Skeletal muscle satellite cell (primary cell): ENCODE data around the gene RPL22.

ENCODE experiments used
- H3K27me3 ChIP-seq: 2 replicates; pipeline ENCODE4 v1.7.0; 2013; ENCODE audit warnings: low read length; ENCODE audit not compliant: control insufficient read depth, insufficient read depth
- H3K36me3 ChIP-seq: 2 replicates; pipeline ENCODE4 v1.7.0; 2013; ENCODE audit warnings: mild to moderate bottlenecking, control low read depth, low read length; ENCODE audit not compliant: insufficient read depth
- H3K4me1 ChIP-seq: 2 replicates; pipeline ENCODE4 v1.7.0; 2013; ENCODE audit warnings: low read length; ENCODE audit not compliant: control insufficient read depth, insufficient read depth
- H3K4me2 ChIP-seq: 2 replicates; pipeline ENCODE4 v1.7.0; 2013; ENCODE audit warnings: mild to moderate bottlenecking, low read length
- H3K4me3 ChIP-seq: 2 replicates; pipeline ENCODE4 v1.7.0; 2013; ENCODE audit warnings: low read length
- H3K9ac ChIP-seq: 2 replicates; pipeline ENCODE4 v1.7.0; 2013; ENCODE audit warnings: mild to moderate bottlenecking, low read depth, low read length, moderate library complexity
- H3K9me3 ChIP-seq: replicated peaks from 2 replicates; pipeline ENCODE4 v1.7.0; 2013; ENCODE audit warnings: mild to moderate bottlenecking, control low read depth, low read length

Gene RPL22

GRCh38 chr1:6166655-6167390, 32.6 kb downstream of the RPL22 start:
- Histone ChIP-seq H3K4me2 (no peak overlapping the region), H3K36me3 (no peaks in the 10 kb centered on the region), H3K9me3 (no peaks in the 10 kb centered on the region), H3K27me3 (peaks cover 68% of the 10 kb centered on the region), H3K4me3 (no peak overlapping the region), H3K9ac (no peak overlapping the region), H3K4me1 (peaks cover 11% of the 10 kb centered on the region)

DNA sequence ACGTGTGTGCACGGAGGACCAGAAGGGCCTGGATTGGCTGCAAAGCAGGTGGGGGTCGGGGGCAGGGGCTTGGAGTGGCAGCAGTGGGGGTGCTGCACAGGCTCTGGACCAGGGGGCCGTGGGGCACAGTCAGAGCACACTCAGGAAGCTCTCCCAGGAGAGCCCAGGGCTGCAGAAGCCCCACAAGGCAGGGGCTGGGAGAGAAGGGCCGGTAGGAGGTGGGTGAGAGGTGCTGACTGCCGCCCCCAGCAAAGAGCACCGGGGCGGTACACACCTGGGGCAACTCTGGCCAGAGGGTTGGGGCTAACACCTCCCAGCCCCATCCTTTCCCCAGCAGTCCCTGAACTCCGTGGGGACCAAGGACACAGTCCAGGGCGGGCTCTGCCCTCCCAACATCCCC, 33.2 kb downstream of the RPL22 start:
- Histone ChIP-seq H3K4me3 (no peak overlapping the region), H3K9ac (no peak overlapping the region), H3K4me2 (no peak overlapping the region), H3K9me3 (no peaks in the 10 kb centered on the region), H3K4me1 (peaks cover 8% of the 10 kb centered on the region), H3K27me3 (peaks cover 70% of the 10 kb centered on the region), H3K36me3 (no peaks in the 10 kb centered on the region)

GRCh38 chr1:6165441-6165985, 33.9 kb downstream of the RPL22 start:
- Histone ChIP-seq H3K4me3 (no peak overlapping the region), H3K4me2 (no peak overlapping the region), H3K27me3 (peaks cover 71% of the 10 kb centered on the region), H3K4me1 (peaks cover under 1% of the 10 kb centered on the region), H3K36me3 (no peaks in the 10 kb centered on the region), H3K9ac (no peak overlapping the region), H3K9me3 (no peaks in the 10 kb centered on the region)

DNA sequence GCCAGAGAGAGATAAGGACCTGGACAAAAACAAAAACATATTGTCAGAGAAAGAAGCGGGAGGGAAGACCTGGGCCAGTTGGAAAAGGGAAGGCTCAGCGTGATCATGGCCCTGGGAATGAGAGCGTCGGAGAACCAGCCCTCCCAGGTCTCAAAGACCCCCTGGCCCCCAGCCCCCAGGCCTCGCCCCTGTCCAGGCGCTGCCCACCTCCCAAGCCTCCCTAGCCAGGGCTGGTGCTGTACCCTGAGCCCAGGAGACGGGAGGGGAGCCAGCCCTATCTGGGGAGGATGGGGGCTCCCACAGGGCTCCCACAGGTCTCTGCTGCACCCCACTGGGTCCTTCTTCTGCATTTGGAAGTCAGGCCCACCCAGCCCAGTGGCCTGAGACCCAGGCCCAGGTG, 34.4 kb downstream of the RPL22 start:
- no peaks in the 10 kb centered on the region for H3K9me3 ChIP-seq
- peaks cover 73% of the 10 kb centered on the region for H3K27me3 ChIP-seq
- no peaks in the 10 kb centered on the region for H3K36me3 ChIP-seq
- no peaks in the 10 kb centered on the region for H3K4me1 ChIP-seq
- H3K4me2 ChIP-seq = no peak overlapping the region
- no peak overlapping the region for H3K9ac ChIP-seq
- no peak overlapping the region for H3K4me3 ChIP-seq

GRCh38 chr1:6163973-6164617, 35.3 kb downstream of the RPL22 start:
- Histone ChIP-seq H3K4me2 (no peak overlapping the region), H3K9me3 (no peaks in the 10 kb centered on the region), H3K9ac (no peak overlapping the region), H3K4me1 (no peaks in the 10 kb centered on the region), H3K27me3 (peaks cover 73% of the 10 kb centered on the region), H3K4me3 (no peak overlapping the region), H3K36me3 (no peaks in the 10 kb centered on the region)

- no peak overlapping the region for H3K4me3 ChIP-seq
Observed at GRCh38 chr1:6163191-6163972, 36.0 kb downstream of the RPL22 start.

GRCh38 chr1:6162773-6163172, 36.6 kb downstream of the RPL22 start:
- H3K4me2 ChIP-seq = no peak overlapping the region
- peaks cover 6% of the 10 kb centered on the region for H3K4me1 ChIP-seq
- no peaks in the 10 kb centered on the region for H3K36me3 ChIP-seq
- peaks cover 65% of the 10 kb centered on the region for H3K27me3 ChIP-seq
- H3K4me3 ChIP-seq = no peak overlapping the region
- no peak overlapping the region for H3K9ac ChIP-seq
- H3K9me3 ChIP-seq = no peaks in the 10 kb centered on the region

More at GRCh38 chr1:6163191-6163972, 36.0 kb downstream of the RPL22 start:
- Histone ChIP-seq H3K36me3 (no peaks in the 10 kb centered on the region), H3K4me1 (no peaks in the 10 kb centered on the region), H3K27me3 (peaks cover 71% of the 10 kb centered on the region), H3K9ac (no peak overlapping the region), H3K9me3 (no peaks in the 10 kb centered on the region), H3K4me2 (no peak overlapping the region)

- H3K36me3 ChIP-seq = no peaks in the 10 kb centered on the region
- no peak overlapping the region for H3K9ac ChIP-seq
- peaks cover 10% of the 10 kb centered on the region for H3K4me1 ChIP-seq
- H3K4me2 ChIP-seq = no peak overlapping the region
- no peaks in the 10 kb centered on the region for H3K9me3 ChIP-seq
- peaks cover 61% of the 10 kb centered on the region for H3K27me3 ChIP-seq
- no peak overlapping the region for H3K4me3 ChIP-seq
Observed at GRCh38 chr1:6162341-6162740, 37.1 kb downstream of the RPL22 start.

DNA sequence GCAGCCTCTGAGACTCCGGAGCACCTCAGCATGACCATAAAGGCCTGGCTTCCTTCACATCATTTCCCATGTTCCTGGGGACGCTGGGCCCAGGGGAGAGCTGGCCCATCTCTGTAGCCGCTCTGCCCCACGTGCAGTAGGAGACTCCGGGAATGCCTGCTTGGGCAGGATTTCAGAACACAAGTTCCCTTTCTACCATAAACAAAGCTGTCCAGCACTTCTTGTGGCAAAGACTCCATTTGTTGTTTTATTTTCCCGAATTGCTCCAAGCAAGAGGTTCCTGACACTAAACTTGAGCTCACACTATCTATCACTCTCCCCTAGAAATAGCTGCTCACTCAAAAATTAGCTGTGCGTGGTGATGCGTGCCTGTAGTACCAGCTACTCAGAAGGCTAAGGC, 41.2 kb downstream of the RPL22 start:
- H3K9me3 ChIP-seq = no peaks in the 10 kb centered on the region
- no peak overlapping the region for H3K9ac ChIP-seq
- no peak overlapping the region for H3K4me2 ChIP-seq
- H3K4me3 ChIP-seq = no peak overlapping the region
- H3K4me1 ChIP-seq = peaks cover 11% of the 10 kb centered on the region
- H3K27me3 ChIP-seq = peaks cover 28% of the 10 kb centered on the region
- H3K36me3 ChIP-seq = no peaks in the 10 kb centered on the region

- no peak overlapping the region for H3K9ac ChIP-seq
- H3K4me3 ChIP-seq = no peak overlapping the region
- H3K4me2 ChIP-seq = no peak overlapping the region
- H3K36me3 ChIP-seq = no peaks in the 10 kb centered on the region
- no peaks in the 10 kb centered on the region for H3K9me3 ChIP-seq
- peaks cover 28% of the 10 kb centered on the region for H3K27me3 ChIP-seq
- H3K4me1 ChIP-seq = peaks cover 11% of the 10 kb centered on the region
Observed at GRCh38 chr1:6157528-6158174, 41.7 kb downstream of the RPL22 start.

DNA sequence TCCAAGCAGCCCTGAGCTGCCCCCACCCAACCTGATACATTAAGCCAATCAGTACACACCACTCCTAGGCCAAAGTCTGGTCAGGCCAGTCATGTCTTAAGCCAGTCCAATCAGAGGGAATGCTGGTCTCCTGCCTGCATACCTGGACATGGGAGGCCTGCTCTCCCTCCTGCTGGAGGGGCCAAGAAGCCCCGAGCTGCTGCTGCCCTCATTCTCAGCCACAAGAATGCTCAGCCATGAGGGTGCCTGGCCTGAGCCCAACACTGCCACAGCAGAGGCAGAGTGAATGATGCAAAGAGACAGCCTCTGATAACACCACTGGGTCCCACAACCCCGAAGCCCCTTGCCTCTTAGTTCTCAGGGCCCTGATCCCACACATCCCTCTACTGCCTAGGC, 42.3 kb downstream of the RPL22 start:
- H3K36me3 ChIP-seq = no peaks in the 10 kb centered on the region
- H3K27me3 ChIP-seq = peaks cover 28% of the 10 kb centered on the region
- H3K9ac ChIP-seq = no peak overlapping the region
- H3K4me2 ChIP-seq = no peak overlapping the region
- no peaks in the 10 kb centered on the region for H3K9me3 ChIP-seq
- H3K4me3 ChIP-seq = no peak overlapping the region
- peaks cover 11% of the 10 kb centered on the region for H3K4me1 ChIP-seq
